GM12872 (cell line): Measurements from ENCODE around the gene ABL1.

ENCODE experiments used
- CTCF ChIP-seq: IDR thresholded peaks from 3 replicates; pipeline ENCODE4 v1.5.1; 2011; ENCODE audit warnings: low read depth, mild to moderate bottlenecking, low read length, moderate library complexity; ENCODE audit not compliant: insufficient read depth

The ABL1 gene

DNA sequence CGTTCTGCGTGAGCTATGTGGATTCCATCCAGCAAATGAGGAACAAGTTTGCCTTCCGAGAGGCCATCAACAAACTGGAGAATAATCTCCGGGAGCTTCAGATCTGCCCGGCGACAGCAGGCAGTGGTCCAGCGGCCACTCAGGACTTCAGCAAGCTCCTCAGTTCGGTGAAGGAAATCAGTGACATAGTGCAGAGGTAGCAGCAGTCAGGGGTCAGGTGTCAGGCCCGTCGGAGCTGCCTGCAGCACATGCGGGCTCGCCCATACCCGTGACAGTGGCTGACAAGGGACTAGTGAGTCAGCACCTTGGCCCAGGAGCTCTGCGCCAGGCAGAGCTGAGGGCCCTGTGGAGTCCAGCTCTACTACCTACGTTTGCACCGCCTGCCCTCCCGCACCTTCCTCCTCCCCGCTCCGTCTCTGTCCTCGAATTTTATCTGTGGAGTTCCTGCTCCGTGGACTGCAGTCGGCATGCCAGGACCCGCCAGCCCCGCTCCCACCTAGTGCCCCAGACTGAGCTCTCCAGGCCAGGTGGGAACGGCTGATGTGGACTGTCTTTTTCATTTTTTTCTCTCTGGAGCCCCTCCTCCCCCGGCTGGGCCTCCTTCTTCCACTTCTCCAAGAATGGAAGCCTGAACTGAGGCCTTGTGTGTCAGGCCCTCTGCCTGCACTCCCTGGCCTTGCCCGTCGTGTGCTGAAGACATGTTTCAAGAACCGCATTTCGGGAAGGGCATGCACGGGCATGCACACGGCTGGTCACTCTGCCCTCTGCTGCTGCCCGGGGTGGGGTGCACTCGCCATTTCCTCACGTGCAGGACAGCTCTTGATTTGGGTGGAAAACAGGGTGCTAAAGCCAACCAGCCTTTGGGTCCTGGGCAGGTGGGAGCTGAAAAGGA, 50.7 kb downstream of the ABL1 start:
- TF ChIP-seq CTCF: no peak

DNA sequence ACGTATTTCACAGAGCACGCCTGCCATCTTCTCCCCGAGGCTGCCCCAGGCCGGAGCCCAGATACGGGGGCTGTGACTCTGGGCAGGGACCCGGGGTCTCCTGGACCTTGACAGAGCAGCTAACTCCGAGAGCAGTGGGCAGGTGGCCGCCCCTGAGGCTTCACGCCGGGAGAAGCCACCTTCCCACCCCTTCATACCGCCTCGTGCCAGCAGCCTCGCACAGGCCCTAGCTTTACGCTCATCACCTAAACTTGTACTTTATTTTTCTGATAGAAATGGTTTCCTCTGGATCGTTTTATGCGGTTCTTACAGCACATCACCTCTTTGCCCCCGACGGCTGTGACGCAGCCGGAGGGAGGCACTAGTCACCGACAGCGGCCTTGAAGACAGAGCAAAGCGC, 51.9 kb downstream of the ABL1 start:
- no peak for TF ChIP-seq CTCF

DNA sequence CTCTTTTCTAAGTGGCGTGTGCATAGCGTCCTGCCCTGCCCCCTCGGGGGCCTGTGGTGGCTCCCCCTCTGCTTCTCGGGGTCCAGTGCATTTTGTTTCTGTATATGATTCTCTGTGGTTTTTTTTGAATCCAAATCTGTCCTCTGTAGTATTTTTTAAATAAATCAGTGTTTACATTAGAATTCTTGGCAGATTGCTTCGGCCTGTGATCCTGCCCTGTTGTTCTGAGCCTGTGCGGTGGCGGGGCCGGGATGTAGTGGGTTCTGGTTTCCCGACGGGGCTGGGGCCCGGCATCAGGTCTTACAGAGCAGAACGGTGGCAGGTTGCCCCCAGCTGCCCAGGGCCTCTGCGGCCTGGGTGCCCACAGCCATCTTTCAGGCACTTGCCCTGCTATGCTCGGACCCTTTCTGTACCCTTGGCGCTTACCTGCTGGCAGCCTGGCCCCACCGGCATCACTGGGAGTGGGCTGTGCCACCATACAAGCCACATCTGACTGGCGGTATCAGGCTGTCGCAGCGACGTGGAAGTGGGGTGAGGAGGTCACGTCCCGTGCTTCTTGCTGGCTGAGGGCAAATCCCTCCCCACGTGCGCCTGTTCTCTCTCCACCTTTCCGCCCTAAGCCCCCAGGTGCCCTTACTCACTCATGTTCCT, 52.6 kb downstream of the ABL1 start:
- TF ChIP-seq CTCF: no peak

DNA sequence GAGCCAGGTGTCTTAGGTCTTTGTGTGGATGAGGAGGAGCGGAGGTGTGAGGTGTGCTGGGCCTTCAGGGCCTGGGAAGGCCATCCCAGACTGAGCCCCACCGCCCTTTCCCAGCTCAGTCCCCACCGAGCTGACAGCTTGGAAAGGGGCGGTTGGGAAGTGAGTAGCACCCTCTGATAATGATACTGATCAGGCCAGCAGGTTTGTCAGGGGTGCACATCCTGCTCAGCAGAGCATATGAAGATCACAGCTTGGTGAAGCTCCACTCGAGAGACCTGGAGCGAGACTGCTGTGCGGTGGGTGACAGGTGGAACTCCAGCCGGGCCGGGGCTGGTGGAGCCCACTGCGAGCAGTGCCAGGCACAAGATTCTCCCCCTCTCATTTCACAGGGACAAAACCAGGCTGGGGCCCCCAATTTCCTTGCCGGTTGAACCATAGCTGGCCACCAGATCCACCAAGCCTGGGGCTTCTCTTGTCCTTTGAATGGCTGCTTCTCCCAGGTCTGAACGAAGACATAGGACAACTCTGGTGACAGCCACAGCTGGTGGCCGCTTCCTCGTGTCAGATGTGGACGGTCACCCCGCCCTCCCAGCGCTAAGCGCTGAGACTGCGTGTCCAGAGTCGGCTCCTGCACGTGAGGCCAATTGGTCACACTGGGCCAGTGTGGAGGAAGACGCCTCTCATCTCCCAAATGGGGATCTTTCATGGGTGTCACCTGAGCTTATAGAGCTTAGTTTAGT, 53.3 kb downstream of the ABL1 start:
- TF ChIP-seq CTCF: no peak

GRCh38 chr9:130890124-130890523, 55.1 kb downstream of the ABL1 start:
- TF ChIP-seq CTCF: no peak

GRCh38 chr9:130890870-130891687, 56.0 kb downstream of the ABL1 start:
- no peak for TF ChIP-seq CTCF
